ENCODE measurements around the gene NANS. TPM values are rescaled to one million over a fixed set of nuclear protein-coding genes. Genes with fewer than 3 reads are reported as not detected.
"Not testable (repeated sequence)": the region's sequence is repeated elsewhere in the genome, so short reads cannot be mapped to it uniquely, and the experiment has no call there.

The NANS gene
- total RNA-seq, 1 donor from 2014 or later, result 54.8 TPM

- Mint-ChIP-seq H3K4me1 (ENCODE audit: low read depth) (peaks cover 3% of the 10 kb centered on the region), H3K9me3 (ENCODE audit: low read depth) (no peaks in the 10 kb centered on the region), H3K27me3 (ENCODE audit: low read depth) (no peaks in the 10 kb centered on the region), H3K36me3 (ENCODE audit: low read depth) (peaks cover 35% of the 10 kb centered on the region), H3K4me3 (ENCODE audit: unreplicated experiment) (no peak overlapping the region), H3K27ac (ENCODE audit: unreplicated experiment) (no peak overlapping the region)
- no peak for DNase-seq (ENCODE audit: low spot score)
- TF ChIP-seq CTCF (IDR thresholded peaks at IDR 0.05), result no peak
Observed at GRCh38 chr9:98018347-98018746, 38.2 kb upstream of the NANS start.

- Mint-ChIP-seq H3K27me3 (ENCODE audit: low read depth) (no peaks in the 10 kb centered on the region), H3K36me3 (ENCODE audit: low read depth) (peaks cover 32% of the 10 kb centered on the region), H3K9me3 (ENCODE audit: low read depth) (no peaks in the 10 kb centered on the region), H3K27ac (ENCODE audit: unreplicated experiment) (no peak overlapping the region), H3K4me3 (ENCODE audit: unreplicated experiment) (no peak overlapping the region), H3K4me1 (ENCODE audit: low read depth) (peaks cover 3% of the 10 kb centered on the region)
- no peak for DNase-seq (ENCODE audit: low spot score)
- TF ChIP-seq CTCF (IDR thresholded peaks at IDR 0.05), result no peak
Observed at GRCh38 chr9:98019098-98019497, 37.4 kb upstream of the NANS start.

- H3K36me3 Mint-ChIP-seq (ENCODE audit: low read depth), result peaks cover 27% of the 10 kb centered on the region
- H3K27ac Mint-ChIP-seq (ENCODE audit: unreplicated experiment); H3K27me3 Mint-ChIP-seq (ENCODE audit: low read depth); H3K4me3 Mint-ChIP-seq (ENCODE audit: unreplicated experiment); H3K9me3 Mint-ChIP-seq (ENCODE audit: low read depth); H3K4me1 Mint-ChIP-seq (ENCODE audit: low read depth); DNase-seq (ENCODE audit: low spot score): not testable (repeated sequence)
Observed at GRCh38 chr9:98019869-98020268, 36.7 kb upstream of the NANS start.

- no peak overlapping the region for H3K4me3 Mint-ChIP-seq (ENCODE audit: unreplicated experiment)
- H3K36me3 Mint-ChIP-seq (ENCODE audit: low read depth), result peaks cover 22% of the 10 kb centered on the region
- DNase-seq (ENCODE audit: low spot score), result no peak
- no peaks in the 10 kb centered on the region for H3K9me3 Mint-ChIP-seq (ENCODE audit: low read depth)
- peaks cover 3% of the 10 kb centered on the region for H3K4me1 Mint-ChIP-seq (ENCODE audit: low read depth)
- H3K27me3 Mint-ChIP-seq (ENCODE audit: low read depth), result no peaks in the 10 kb centered on the region
- H3K27ac Mint-ChIP-seq (ENCODE audit: unreplicated experiment), result no peak overlapping the region
- no peak for TF ChIP-seq CTCF (IDR thresholded peaks at IDR 0.05)
Observed at GRCh38 chr9:98020476-98021145, 35.9 kb upstream of the NANS start.

GRCh38 chr9:98021306-98022040, 35.1 kb upstream of the NANS start:
- Mint-ChIP-seq H3K4me1 (ENCODE audit: low read depth) (peaks cover 3% of the 10 kb centered on the region), H3K27ac (ENCODE audit: unreplicated experiment) (no peak overlapping the region), H3K27me3 (ENCODE audit: low read depth) (no peaks in the 10 kb centered on the region), H3K36me3 (ENCODE audit: low read depth) (peaks cover 17% of the 10 kb centered on the region), H3K4me3 (ENCODE audit: unreplicated experiment) (no peak overlapping the region), H3K9me3 (ENCODE audit: low read depth) (no peaks in the 10 kb centered on the region)
- DNase-seq (ENCODE audit: low spot score), result no peak
- no peak for TF ChIP-seq CTCF (IDR thresholded peaks at IDR 0.05)
